Glomerular endothelial cell (primary cell): Measurements from ENCODE around the gene IL9R. TPM values are rescaled to one million over a fixed set of nuclear protein-coding genes. Genes with fewer than 3 reads are reported as not detected.
"Not testable (repeated sequence)": the region's sequence is repeated elsewhere in the genome, so short reads cannot be mapped to it uniquely, and the experiment has no call there.

Experiments
- DNase-seq: peaks from one replicate; pipeline ENCODE4 v3.0.0-alpha.2; 2011; ENCODE audit warnings: low read depth, low spot score; ENCODE audit errors: extremely low read depth
- total RNA-seq: library from RNA; depleted of rRNA; stranded (reverse); fragments of >200 nt; gene quantifications from 2 replicates; pipeline ENCODE4 v1.2.3, GENCODE V29; 2015

The IL9R gene
- total RNA-seq, 1 donor from 2014 or later, result not detected

- not testable (repeated sequence) for DNase-seq
Measured at GRCh38 chrX:156028653-156029237, 31.2 kb downstream of the IL9R start.

GRCh38 chrX:156029296-156029695, 31.8 kb downstream of the IL9R start:
- DNase-seq, result not testable (repeated sequence)

GRCh38 chrX:156029707-156030442, 32.4 kb downstream of the IL9R start:
- not testable (repeated sequence) for DNase-seq

DNA sequence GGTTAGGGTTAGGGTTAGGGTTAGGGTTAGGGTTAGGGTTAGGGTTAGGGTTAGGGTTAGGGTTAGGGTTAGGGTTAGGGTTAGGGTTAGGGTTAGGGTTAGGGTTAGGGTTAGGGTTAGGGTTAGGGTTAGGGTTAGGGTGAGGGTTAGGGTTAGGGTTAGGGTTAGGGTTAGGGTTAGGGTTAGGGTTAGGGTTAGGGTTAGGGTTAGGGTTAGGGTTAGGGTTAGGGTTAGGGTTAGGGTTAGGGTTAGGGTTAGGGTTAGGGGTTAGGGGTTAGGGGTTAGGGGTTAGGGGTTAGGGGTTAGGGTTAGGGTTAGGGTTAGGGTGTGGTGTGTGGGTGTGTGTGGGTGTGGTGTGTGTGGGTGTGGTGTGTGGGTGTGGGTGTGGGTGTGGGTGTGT, 33.0 kb downstream of the IL9R start:
- not testable (repeated sequence) for DNase-seq

Other genes starting within 250 kb of the IL9R start
- 36.3 and 39.3 TPM in 2 replicates for gene VAMP7, start 116.4 kb upstream of the IL9R start, total RNA-seq